AG04449 (cell line): ENCODE measurements around the gene FAM124A.

Source experiments
- CTCF ChIA-PET: fragments of 350-600 bp; formaldehyde crosslinking; extraction: SDS; loops from one replicate; lab custom pipeline; 2021; ENCODE audit warnings: antibody characterized with exemption; lab: Yijun Ruan, JAX
- POLR2A ChIA-PET: fragments of 400-600, 350-600 bp; formaldehyde crosslinking; extraction: SDS; loops from one replicate; lab custom pipeline; 2020; ENCODE audit warnings: antibody characterized with exemption, inconsistent platforms; lab: Yijun Ruan, JAX
- DNase-seq: peaks from one replicate; pipeline ENCODE4 v3.0.0-alpha.2; 2010; ENCODE audit warnings: low read depth, low spot score
- H3K4me3 ChIP-seq: 2 replicates; pipeline ENCODE4 v1.5.1; 2011; ENCODE audit warnings: low read depth, mild to moderate bottlenecking, control low read depth, low read length
- CTCF ChIP-seq: IDR thresholded peaks from one replicate; pipeline ENCODE4 v1.5.1; 2011; ENCODE audit warnings: mild to moderate bottlenecking, moderate library complexity, low read length, control low read depth, inconsistent platforms; ENCODE audit not compliant: insufficient read depth; ENCODE audit errors: missing control alignments

The FAM124A gene

GRCh38 chr13:51194942-51195341 lies 27.3 kb upstream of the FAM124A start:
- no peak overlapping the region for H3K4me3 ChIP-seq
- CTCF ChIA-PET: interaction anchor here (1.0 to 1.2 kb wide), 2 partner anchors 15 to 69 kb away, joined by 3 read pairs; no protein-coding TSS in a partner anchor
- DNase-seq: no peak
- no peak for TF ChIP-seq CTCF
- POLR2A ChIA-PET: no interaction called here

GRCh38 chr13:51201886-51202285 lies 20.3 kb upstream of the FAM124A start:
- POLR2A ChIA-PET: no interaction called here
- H3K4me3 ChIP-seq: no peak overlapping the region
- no peak for DNase-seq
- TF ChIP-seq CTCF: no peak
- CTCF ChIA-PET: interaction anchor here (1.3 kb wide), 1 partner anchor 86 kb away, joined by 5 read pairs; no protein-coding TSS in a partner anchor

- ChIA-PET POLR2A (no interaction called here), CTCF (interaction anchor here (1.3 kb wide), 1 partner anchor 85 kb away, joined by 5 read pairs; no protein-coding TSS in a partner anchor)
- no peak overlapping the region for H3K4me3 ChIP-seq
- no peak for DNase-seq
- TF ChIP-seq CTCF: no peak
These were observed 19.6 kb upstream of the FAM124A start for GRCh38 chr13:51202477-51203046.

GRCh38 chr13:51206584-51206983 lies 15.6 kb upstream of the FAM124A start:
- CTCF ChIA-PET: no interaction called here
- POLR2A ChIA-PET: no interaction called here
- no peak for TF ChIP-seq CTCF

GRCh38 chr13:51207881-51208280 lies 14.3 kb upstream of the FAM124A start:
- no peak overlapping the region for H3K4me3 ChIP-seq
- ChIA-PET CTCF (interaction anchor here (0.9 to 1.1 kb wide), 2 partner anchors 14 to 68 kb away, joined by 3 to 4 read pairs; partner anchors contain the start of gene FAM124A), POLR2A (no interaction called here)
- TF ChIP-seq CTCF: no peak
- DNase-seq: no peak

More at GRCh38 chr13:51206584-51206983, 15.6 kb upstream of the FAM124A start:
- no peak for DNase-seq
- H3K4me3 ChIP-seq: no peak overlapping the region

GRCh38 chr13:51208716-51209115 lies 13.5 kb upstream of the FAM124A start:
- no peak for DNase-seq
- no peak overlapping the region for H3K4me3 ChIP-seq
- CTCF ChIA-PET: interaction anchor here (0.9 kb wide), 1 partner anchor 69 kb away, joined by 4 read pairs; no protein-coding TSS in a partner anchor
- POLR2A ChIA-PET: no interaction called here
- no peak for TF ChIP-seq CTCF
